Brain microvascular endothelial cell (primary cell): ENCODE results near the gene ZBTB20.

Source experiments
- DNase-seq: peaks from one replicate; pipeline ENCODE4 v3.0.0-alpha.2; 2020
- H3K27ac ChIP-seq: fragments of 250-450 bp; sonication (Bioruptor Pico); 2 replicates; pipeline ENCODE4 v1.5.1; 2020; ENCODE audit warnings: mild to moderate bottlenecking, moderate library complexity
- H3K27me3 ChIP-seq: fragments of 250-450 bp; sonication (Bioruptor Pico); replicated peaks from 2 replicates; pipeline ENCODE4 v1.5.1; 2020; ENCODE audit warnings: mild to moderate bottlenecking
- H3K36me3 ChIP-seq: fragments of 250-450 bp; sonication (Bioruptor Pico); replicated peaks from 2 replicates; pipeline ENCODE4 v1.5.1; 2020; ENCODE audit warnings: mild to moderate bottlenecking
- H3K4me3 ChIP-seq: 2 replicates; pipeline ENCODE4 v1.5.1; 2011; ENCODE audit warnings: low read depth, mild to moderate bottlenecking, control low read depth, low read length, moderate library complexity
- in situ Hi-C: cut with HindIII; loops from 2 replicates; pipeline ENCODE4 v1.10.0; 2017; ENCODE audit warnings: low sequenced_read_pairs, low pct_ligation_motif_present
- TF ChIP-seq, protein P1 (sequence below): IDR thresholded peaks from 2 replicates; pipeline ENCODE4 v1.5.1; 2011; ENCODE audit warnings: low read depth, mild to moderate bottlenecking, moderate library complexity, low read length, control low read depth, inconsistent platforms; ENCODE audit errors: missing control alignments

Gene ZBTB20

DNA sequence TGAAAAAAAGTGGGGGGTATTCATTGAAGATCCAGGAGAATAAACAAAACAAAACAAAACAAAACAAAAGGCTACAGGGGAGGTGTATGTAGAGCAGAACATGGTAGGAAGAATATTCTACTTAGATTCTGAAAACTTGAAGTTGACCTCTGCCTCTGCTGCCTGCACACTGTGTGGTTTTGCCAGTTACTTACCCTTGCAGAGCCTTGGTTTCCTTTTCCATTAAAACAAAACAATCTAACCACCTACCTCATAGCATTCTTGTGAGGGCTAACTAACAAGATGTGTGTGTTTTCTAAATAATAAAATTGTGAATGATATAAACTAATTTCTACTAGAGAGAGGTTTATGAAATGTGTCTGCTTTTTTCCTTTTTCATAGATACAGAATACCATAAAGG, 430.2 kb downstream of the ZBTB20 start:
- Histone ChIP-seq H3K27me3 (no peaks in the 10 kb centered on the region), H3K27ac (no peak overlapping the region), H3K36me3 (no peaks in the 10 kb centered on the region), H3K4me3 (no peak overlapping the region)
- DNase-seq: no peak
- TF ChIP-seq, protein P1, sequence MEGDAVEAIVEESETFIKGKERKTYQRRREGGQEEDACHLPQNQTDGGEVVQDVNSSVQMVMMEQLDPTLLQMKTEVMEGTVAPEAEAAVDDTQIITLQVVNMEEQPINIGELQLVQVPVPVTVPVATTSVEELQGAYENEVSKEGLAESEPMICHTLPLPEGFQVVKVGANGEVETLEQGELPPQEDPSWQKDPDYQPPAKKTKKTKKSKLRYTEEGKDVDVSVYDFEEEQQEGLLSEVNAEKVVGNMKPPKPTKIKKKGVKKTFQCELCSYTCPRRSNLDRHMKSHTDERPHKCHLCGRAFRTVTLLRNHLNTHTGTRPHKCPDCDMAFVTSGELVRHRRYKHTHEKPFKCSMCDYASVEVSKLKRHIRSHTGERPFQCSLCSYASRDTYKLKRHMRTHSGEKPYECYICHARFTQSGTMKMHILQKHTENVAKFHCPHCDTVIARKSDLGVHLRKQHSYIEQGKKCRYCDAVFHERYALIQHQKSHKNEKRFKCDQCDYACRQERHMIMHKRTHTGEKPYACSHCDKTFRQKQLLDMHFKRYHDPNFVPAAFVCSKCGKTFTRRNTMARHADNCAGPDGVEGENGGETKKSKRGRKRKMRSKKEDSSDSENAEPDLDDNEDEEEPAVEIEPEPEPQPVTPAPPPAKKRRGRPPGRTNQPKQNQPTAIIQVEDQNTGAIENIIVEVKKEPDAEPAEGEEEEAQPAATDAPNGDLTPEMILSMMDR: no peak
- in situ Hi-C loops: no loop called here

DNA sequence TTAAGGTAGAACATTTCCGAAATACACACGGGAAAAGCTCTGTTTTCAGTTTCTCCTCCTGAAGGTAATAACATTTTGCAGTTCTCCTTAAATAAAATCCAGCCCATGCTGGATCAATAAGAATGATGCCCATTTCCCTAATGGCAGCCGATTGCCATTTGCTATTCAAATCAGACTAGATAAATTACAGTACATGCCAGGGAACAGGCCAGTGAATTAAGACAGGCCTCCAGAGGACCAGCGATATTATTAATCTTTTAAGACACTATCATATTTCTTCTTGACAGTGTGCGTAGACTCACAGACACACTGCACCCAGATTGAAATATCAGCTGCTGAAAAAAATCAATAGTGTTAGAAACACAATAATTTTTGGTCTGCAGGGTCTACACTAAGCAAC, 431.0 kb downstream of the ZBTB20 start:
- Histone ChIP-seq H3K4me3 (no peak overlapping the region), H3K27ac (no peak overlapping the region), H3K36me3 (no peaks in the 10 kb centered on the region), H3K27me3 (no peaks in the 10 kb centered on the region)
- TF ChIP-seq, protein P1: no peak
- in situ Hi-C loops: no loop called here
- no peak for DNase-seq

- no peaks in the 10 kb centered on the region for H3K27me3 ChIP-seq
- no peaks in the 10 kb centered on the region for H3K36me3 ChIP-seq
- H3K27ac ChIP-seq: no peak overlapping the region
- TF ChIP-seq, protein P1: no peak
- in situ Hi-C loops: no loop called here
- no peak for DNase-seq
- H3K4me3 ChIP-seq: no peak overlapping the region
These were observed 432.1 kb downstream of the ZBTB20 start for GRCh38 chr3:114714957-114715460.

DNA sequence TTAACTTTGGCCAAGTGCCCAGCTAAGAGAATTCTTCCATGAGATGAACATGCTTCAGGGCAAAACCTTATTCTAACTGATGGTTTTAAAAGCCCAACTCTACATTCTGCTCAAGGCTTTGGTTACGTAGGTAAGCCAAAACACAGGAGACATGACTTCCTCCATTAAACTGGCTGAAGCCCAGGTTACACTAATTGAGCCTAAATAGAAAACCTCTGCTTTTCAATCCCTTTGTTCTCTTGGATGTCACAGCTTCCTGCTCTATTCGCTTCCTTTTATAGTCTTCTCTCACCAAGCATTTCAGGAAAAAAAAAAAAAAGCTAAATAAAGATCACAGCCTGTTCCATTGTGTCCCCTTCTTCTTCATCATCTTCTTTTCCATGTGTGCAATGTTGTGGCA, 432.9 kb downstream of the ZBTB20 start:
- TF ChIP-seq, protein P1: no peak
- Histone ChIP-seq H3K27me3 (no peaks in the 10 kb centered on the region), H3K36me3 (no peaks in the 10 kb centered on the region), H3K4me3 (no peak overlapping the region), H3K27ac (no peak overlapping the region)
- in situ Hi-C loops: no loop called here
- no peak for DNase-seq

- no peak overlapping the region for H3K4me3 ChIP-seq
- TF ChIP-seq, protein P1: no peak
- in situ Hi-C loops: no loop called here
- DNase-seq: no peak
- H3K36me3 ChIP-seq: no peaks in the 10 kb centered on the region
- no peaks in the 10 kb centered on the region for H3K27me3 ChIP-seq
- H3K27ac ChIP-seq: no peak overlapping the region
These were observed 434.2 kb downstream of the ZBTB20 start for GRCh38 chr3:114712728-114713492.
